ENCODE data around the gene PATL1. TPM values are rescaled to one million over a fixed set of nuclear protein-coding genes. Genes with fewer than 3 reads are reported as not detected.
"Not testable (repeated sequence)": the region's sequence is repeated elsewhere in the genome, so short reads cannot be mapped to it uniquely, and the experiment has no call there.

PATL1 gene
- total RNA-seq, 3 donors from 2014 or later = 51.3 to 56.2 (median 52.1) TPM

- H3K4me3 Mint-ChIP-seq = no peak overlapping the region
- no peaks in the 10 kb centered on the region for H3K9me3 Mint-ChIP-seq
- no peak for ATAC-seq
- no peak for DNase-seq
- H3K36me3 Mint-ChIP-seq (ENCODE audit: insufficient read depth) = peaks cover 39% of the 10 kb centered on the region
- H3K4me1 Mint-ChIP-seq (ENCODE audit: low read depth) = peaks cover 27% of the 10 kb centered on the region
- H3K27me3 Mint-ChIP-seq (ENCODE audit: low read depth) = no peaks in the 10 kb centered on the region
These were observed 8.2 kb downstream of the PATL1 start for GRCh38 chr11:59660621-59661020.

- no peaks in the 10 kb centered on the region for H3K9me3 Mint-ChIP-seq
- peaks cover 22% of the 10 kb centered on the region for H3K4me1 Mint-ChIP-seq (ENCODE audit: low read depth)
- H3K4me3 Mint-ChIP-seq = no peak overlapping the region
- ATAC-seq (no peak), DNase-seq (no peak)
- H3K36me3 Mint-ChIP-seq (ENCODE audit: insufficient read depth) = peaks cover 45% of the 10 kb centered on the region
- H3K27me3 Mint-ChIP-seq (ENCODE audit: low read depth) = no peaks in the 10 kb centered on the region
These were observed 8.9 kb downstream of the PATL1 start for GRCh38 chr11:59659981-59660380.

GRCh38 chr11:59658036-59658435, 10.8 kb downstream of the PATL1 start:
- no peak for DNase-seq
- Mint-ChIP-seq H3K36me3 (ENCODE audit: insufficient read depth) (peaks cover 50% of the 10 kb centered on the region), H3K9me3 (no peaks in the 10 kb centered on the region), H3K4me3 (no peak overlapping the region), H3K4me1 (ENCODE audit: low read depth) (peaks cover 14% of the 10 kb centered on the region), H3K27me3 (ENCODE audit: low read depth) (no peaks in the 10 kb centered on the region)
- ATAC-seq = no peak

GRCh38 chr11:59654893-59655292, 13.9 kb downstream of the PATL1 start:
- Mint-ChIP-seq H3K36me3 (ENCODE audit: insufficient read depth) (peaks cover 59% of the 10 kb centered on the region), H3K27me3 (ENCODE audit: low read depth) (no peaks in the 10 kb centered on the region), H3K4me3 (no peak overlapping the region), H3K4me1 (ENCODE audit: low read depth) (no peaks in the 10 kb centered on the region), H3K9me3 (no peaks in the 10 kb centered on the region)
- ATAC-seq (no peak), DNase-seq (no peak)

GRCh38 chr11:59647245-59647980, 21.4 kb downstream of the PATL1 start:
- peaks cover 56% of the 10 kb centered on the region for H3K36me3 Mint-ChIP-seq (ENCODE audit: insufficient read depth)
- H3K4me3 Mint-ChIP-seq = no peak overlapping the region
- no peak for DNase-seq
- no peaks in the 10 kb centered on the region for H3K4me1 Mint-ChIP-seq (ENCODE audit: low read depth)
- no peaks in the 10 kb centered on the region for H3K27me3 Mint-ChIP-seq (ENCODE audit: low read depth)
- no peak for ATAC-seq
- no peaks in the 10 kb centered on the region for H3K9me3 Mint-ChIP-seq

- H3K9me3 Mint-ChIP-seq = no peaks in the 10 kb centered on the region
- peaks cover 55% of the 10 kb centered on the region for H3K36me3 Mint-ChIP-seq (ENCODE audit: insufficient read depth)
- DNase-seq (no peak), ATAC-seq (no peak)
- no peaks in the 10 kb centered on the region for H3K4me1 Mint-ChIP-seq (ENCODE audit: low read depth)
- no peaks in the 10 kb centered on the region for H3K27me3 Mint-ChIP-seq (ENCODE audit: low read depth)
- no peak overlapping the region for H3K4me3 Mint-ChIP-seq
These were observed 24.3 kb downstream of the PATL1 start for GRCh38 chr11:59644528-59644927.

- no peak for ATAC-seq
- DNase-seq = no peak
- H3K4me3 Mint-ChIP-seq = no peak overlapping the region
- H3K27me3 Mint-ChIP-seq (ENCODE audit: low read depth) = no peaks in the 10 kb centered on the region
- peaks cover 56% of the 10 kb centered on the region for H3K36me3 Mint-ChIP-seq (ENCODE audit: insufficient read depth)
- no peaks in the 10 kb centered on the region for H3K9me3 Mint-ChIP-seq
- H3K4me1 Mint-ChIP-seq (ENCODE audit: low read depth) = no peaks in the 10 kb centered on the region
These were observed 25.4 kb downstream of the PATL1 start for GRCh38 chr11:59643390-59643789.

- Mint-ChIP-seq H3K27me3 (ENCODE audit: low read depth) (no peaks in the 10 kb centered on the region), H3K36me3 (ENCODE audit: insufficient read depth) (peaks cover 57% of the 10 kb centered on the region), H3K9me3 (no peaks in the 10 kb centered on the region), H3K4me3 (no peak overlapping the region), H3K4me1 (ENCODE audit: low read depth) (no peaks in the 10 kb centered on the region)
- DNase-seq (no peak), ATAC-seq (no peak)
These were observed 27.7 kb downstream of the PATL1 start for GRCh38 chr11:59641156-59641555.

GRCh38 chr11:59630493-59630892, 38.3 kb downstream of the PATL1 start:
- DNase-seq (no peak), ATAC-seq (no peak)
- Mint-ChIP-seq H3K4me1 (ENCODE audit: low read depth) (no peaks in the 10 kb centered on the region), H3K27me3 (ENCODE audit: low read depth) (no peaks in the 10 kb centered on the region), H3K4me3 (no peak overlapping the region), H3K36me3 (ENCODE audit: insufficient read depth) (peaks cover 6% of the 10 kb centered on the region), H3K9me3 (no peaks in the 10 kb centered on the region)

GRCh38 chr11:59629996-59630395, 38.8 kb downstream of the PATL1 start:
- no peak for ATAC-seq
- H3K9me3 Mint-ChIP-seq = no peaks in the 10 kb centered on the region
- DNase-seq = no peak
- H3K36me3 Mint-ChIP-seq (ENCODE audit: insufficient read depth) = peaks cover 4% of the 10 kb centered on the region
- no peaks in the 10 kb centered on the region for H3K27me3 Mint-ChIP-seq (ENCODE audit: low read depth)
- no peaks in the 10 kb centered on the region for H3K4me1 Mint-ChIP-seq (ENCODE audit: low read depth)
- H3K4me3 Mint-ChIP-seq = no peak overlapping the region

- H3K36me3 Mint-ChIP-seq (ENCODE audit: insufficient read depth); DNase-seq; ATAC-seq; H3K4me1 Mint-ChIP-seq (ENCODE audit: low read depth); H3K27me3 Mint-ChIP-seq (ENCODE audit: low read depth); H3K4me3 Mint-ChIP-seq; H3K9me3 Mint-ChIP-seq: not testable (repeated sequence)
These were observed 41.9 kb downstream of the PATL1 start for GRCh38 chr11:59626969-59627368.

GRCh38 chr11:59625703-59626102, 43.1 kb downstream of the PATL1 start:
- H3K27me3 Mint-ChIP-seq (ENCODE audit: low read depth) = no peaks in the 10 kb centered on the region
- DNase-seq = no peak
- H3K9me3 Mint-ChIP-seq = no peaks in the 10 kb centered on the region
- no peaks in the 10 kb centered on the region for H3K4me1 Mint-ChIP-seq (ENCODE audit: low read depth)
- no peak overlapping the region for H3K4me3 Mint-ChIP-seq
- H3K36me3 Mint-ChIP-seq (ENCODE audit: insufficient read depth) = peaks cover 4% of the 10 kb centered on the region
- no peak for ATAC-seq

GRCh38 chr11:59617876-59618275, 51.0 kb downstream of the PATL1 start:
- H3K27me3 Mint-ChIP-seq (ENCODE audit: low read depth) = no peaks in the 10 kb centered on the region
- no peak for ATAC-seq
- DNase-seq = no peak
- H3K9me3 Mint-ChIP-seq = no peaks in the 10 kb centered on the region
- H3K36me3 Mint-ChIP-seq (ENCODE audit: insufficient read depth) = peaks cover 8% of the 10 kb centered on the region
- H3K4me1 Mint-ChIP-seq (ENCODE audit: low read depth) = peaks cover 24% of the 10 kb centered on the region
- no peak overlapping the region for H3K4me3 Mint-ChIP-seq

GRCh38 chr11:59616396-59616982, 52.3 kb downstream of the PATL1 start:
- peak overlapping the region; percentile 75 for H3K4me3 Mint-ChIP-seq
- ATAC-seq (no peak), DNase-seq (no peak)
- peaks cover 38% of the 10 kb centered on the region for H3K4me1 Mint-ChIP-seq (ENCODE audit: low read depth)
- peaks cover 15% of the 10 kb centered on the region for H3K36me3 Mint-ChIP-seq (ENCODE audit: insufficient read depth)
- no peaks in the 10 kb centered on the region for H3K27me3 Mint-ChIP-seq (ENCODE audit: low read depth)
- no peaks in the 10 kb centered on the region for H3K9me3 Mint-ChIP-seq

GRCh38 chr11:59615637-59616395, 53.0 kb downstream of the PATL1 start, which contains the start of gene OSBP:
Gene OSBP (minus strand): TSS chr11:59615774. CDS start chr11:59615664, 110 bp downstream.
- Mint-ChIP-seq H3K36me3 (ENCODE audit: insufficient read depth) (peaks cover 17% of the 10 kb centered on the region), H3K4me3 (peak within 1 kb of the TSS; percentile 92), H3K4me1 (ENCODE audit: low read depth) (peaks cover 42% of the 10 kb centered on the region), H3K27me3 (ENCODE audit: low read depth) (no peaks in the 10 kb centered on the region), H3K9me3 (no peaks in the 10 kb centered on the region)
- DNase-seq (peak; percentile 96), ATAC-seq (peak; percentile 86 to 89)

Data from activated T-cell treated with anti-CD3 and anti-CD28 coated beads, Interleukin-2, amount 50 U/mL, for 4 hours (primary cell).